GM04503 (cell line): ENCODE results near the gene IGFBP4.

Source experiments
- DNase-seq: peaks from one replicate; pipeline ENCODE4 v3.0.0-alpha.2; 2012; ENCODE audit warnings: low read depth

Gene IGFBP4

DNA sequence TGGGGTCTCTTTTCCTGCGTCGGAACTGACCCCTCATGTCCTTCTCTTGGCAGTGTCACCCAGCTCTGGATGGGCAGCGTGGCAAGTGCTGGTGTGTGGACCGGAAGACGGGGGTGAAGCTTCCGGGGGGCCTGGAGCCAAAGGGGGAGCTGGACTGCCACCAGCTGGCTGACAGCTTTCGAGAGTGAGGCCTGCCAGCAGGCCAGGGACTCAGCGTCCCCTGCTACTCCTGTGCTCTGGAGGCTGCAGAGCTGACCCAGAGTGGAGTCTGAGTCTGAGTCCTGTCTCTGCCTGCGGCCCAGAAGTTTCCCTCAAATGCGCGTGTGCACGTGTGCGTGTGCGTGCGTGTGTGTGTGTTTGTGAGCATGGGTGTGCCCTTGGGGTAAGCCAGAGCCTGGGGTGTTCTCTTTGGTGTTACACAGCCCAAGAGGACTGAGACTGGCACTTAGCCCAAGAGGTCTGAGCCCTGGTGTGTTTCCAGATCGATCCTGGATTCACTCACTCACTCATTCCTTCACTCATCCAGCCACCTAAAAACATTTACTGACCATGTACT is 13.2 kb downstream of the IGFBP4 start:
- DNase-seq = no peak

DNA sequence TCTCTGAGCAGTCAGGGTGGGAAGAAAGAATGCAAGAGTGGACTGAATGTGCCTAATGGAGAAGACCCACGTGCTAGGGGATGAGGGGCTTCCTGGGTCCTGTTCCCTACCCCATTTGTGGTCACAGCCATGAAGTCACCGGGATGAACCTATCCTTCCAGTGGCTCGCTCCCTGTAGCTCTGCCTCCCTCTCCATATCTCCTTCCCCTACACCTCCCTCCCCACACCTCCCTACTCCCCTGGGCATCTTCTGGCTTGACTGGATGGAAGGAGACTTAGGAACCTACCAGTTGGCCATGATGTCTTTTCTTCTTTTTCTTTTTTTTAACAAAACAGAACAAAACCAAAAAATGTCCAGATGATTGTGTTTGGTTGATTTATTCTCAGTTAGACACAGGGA is 14.1 kb downstream of the IGFBP4 start:
- DNase-seq = no peak

DNA sequence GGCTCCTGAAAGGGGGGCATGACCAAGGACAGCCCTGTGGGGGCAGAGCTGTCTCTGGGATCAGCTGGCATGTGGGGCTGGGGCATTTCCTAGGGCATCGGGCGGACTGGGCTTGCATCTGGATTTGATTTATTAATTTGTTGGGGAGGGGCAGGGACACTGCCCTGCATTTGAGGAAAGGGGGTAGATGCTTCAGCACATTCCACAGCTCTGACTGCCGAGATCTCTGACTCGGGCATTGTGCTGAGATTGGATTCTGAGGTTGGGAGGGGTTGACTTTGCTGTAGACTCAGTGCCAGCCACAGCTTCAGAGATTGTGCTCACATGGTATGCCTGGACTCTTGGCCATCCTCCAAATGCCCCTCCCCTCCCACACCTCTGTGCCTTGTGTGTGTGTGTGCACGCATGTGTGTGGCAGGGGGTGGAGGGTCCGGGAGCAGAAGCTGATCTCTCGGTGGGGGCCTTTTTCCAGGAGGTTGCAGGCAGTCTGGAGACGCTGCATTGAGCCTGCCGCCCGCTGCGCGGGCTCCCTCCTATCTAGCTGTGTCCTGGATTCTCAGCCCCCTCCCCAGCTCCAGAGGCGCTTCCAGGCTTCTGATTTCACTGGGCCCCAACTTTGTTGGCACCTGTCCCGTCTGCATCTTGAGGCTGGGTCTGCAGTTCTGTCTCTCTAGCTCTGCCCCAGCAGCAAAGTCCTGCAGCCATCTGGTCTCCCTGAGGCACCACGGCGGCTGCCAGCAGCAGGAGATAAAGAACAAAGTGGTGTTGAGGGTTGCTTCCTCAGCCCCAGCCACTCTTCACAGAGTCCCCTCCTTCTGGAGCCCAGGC is 14.9 kb downstream of the IGFBP4 start:
- DNase-seq = peak; percentile 75

DNA sequence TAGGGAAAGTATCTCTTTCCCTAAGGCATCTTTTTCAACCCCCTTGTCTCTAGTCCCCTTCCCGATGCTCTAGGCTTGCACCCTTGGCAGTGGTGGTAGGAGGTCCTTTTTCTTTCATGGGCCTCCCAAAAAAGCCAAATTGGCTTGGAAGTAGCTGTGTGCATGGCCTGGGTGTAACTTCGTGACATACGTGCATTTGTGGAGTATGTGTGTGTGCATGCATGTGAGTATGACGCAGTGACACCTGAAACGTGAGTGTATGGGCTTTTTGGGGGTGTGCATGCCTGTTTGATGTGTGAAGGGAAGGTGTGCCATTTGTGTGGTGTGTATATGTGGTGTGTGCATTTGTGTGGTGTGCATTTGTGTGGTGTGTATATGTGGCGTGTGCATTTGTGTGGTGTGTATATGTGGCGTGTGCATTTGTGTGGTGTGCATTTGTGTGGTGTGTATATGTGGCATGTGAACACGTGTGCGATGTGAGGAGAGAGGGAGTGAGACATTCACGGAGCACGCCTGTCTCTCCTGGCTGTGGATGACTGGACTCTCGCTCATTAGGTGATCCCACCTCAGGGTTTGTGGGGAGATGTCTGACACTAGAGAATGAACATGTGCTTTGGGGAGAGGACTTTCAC is 15.7 kb downstream of the IGFBP4 start:
- DNase-seq = no peak

DNA sequence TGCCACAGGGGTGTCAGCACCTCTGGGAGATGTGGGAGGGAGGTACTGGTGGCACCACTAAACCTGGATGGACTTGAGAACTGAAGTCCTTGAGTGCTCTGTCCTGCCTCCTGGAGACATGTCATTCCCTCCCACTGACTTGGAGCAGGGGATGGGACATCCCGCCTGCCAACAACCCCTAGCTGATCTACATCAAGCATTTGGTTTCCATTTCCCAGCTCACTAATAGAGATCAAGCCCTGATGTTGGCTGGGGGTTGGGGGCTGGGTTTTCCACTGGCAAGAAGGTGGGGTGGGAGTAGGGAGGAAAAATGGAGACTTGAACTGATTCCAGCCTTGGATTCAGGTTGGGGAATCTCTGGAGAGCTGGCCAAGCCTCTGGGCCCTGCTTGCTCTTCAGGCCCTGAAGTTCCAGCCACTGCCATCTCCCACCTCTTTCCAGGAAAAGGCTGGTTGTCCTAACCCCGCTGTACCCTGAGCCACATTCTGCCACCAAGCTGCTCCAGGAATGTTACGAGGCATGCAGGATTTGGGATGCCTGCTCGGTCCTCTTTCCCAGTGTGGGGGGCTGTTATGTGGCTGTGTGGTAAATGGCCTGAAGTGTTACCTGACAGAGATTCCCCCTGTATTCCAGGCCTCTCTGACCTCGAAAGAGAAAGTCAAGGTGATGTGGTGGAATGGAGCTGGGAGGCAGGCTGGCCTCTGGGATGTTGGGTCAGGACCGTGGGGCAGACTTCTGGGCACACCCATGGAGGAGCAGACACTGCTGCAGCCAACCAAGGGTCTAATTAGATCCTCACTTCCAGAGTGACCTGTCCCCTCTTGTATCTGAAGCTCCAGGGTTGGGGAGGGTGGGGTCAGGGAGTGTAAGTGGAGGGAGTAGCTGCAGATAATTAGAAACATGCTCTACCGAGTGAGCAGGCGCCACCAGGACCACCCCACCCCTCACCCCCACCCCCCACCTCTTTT is 16.7 kb downstream of the IGFBP4 start:
- DNase-seq = no peak

DNA sequence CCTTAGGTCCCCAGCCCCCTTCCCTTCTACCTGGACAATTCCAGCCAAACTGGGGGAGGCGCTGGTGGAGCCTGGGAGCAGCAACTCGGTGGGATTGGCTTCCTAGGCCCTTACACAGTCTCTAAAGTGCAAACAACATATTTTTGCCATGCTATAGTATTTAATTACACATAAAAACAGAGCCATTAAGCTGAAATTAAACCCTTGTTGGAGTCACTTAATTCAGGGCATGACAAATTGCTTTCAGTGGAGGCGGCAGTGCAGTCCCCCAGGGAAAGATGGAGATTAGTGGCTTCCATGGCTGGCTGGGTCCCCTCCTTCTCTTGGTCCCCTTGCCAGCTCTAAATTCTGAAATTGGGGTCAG is 17.3 kb downstream of the IGFBP4 start:
- no peak for DNase-seq

DNA sequence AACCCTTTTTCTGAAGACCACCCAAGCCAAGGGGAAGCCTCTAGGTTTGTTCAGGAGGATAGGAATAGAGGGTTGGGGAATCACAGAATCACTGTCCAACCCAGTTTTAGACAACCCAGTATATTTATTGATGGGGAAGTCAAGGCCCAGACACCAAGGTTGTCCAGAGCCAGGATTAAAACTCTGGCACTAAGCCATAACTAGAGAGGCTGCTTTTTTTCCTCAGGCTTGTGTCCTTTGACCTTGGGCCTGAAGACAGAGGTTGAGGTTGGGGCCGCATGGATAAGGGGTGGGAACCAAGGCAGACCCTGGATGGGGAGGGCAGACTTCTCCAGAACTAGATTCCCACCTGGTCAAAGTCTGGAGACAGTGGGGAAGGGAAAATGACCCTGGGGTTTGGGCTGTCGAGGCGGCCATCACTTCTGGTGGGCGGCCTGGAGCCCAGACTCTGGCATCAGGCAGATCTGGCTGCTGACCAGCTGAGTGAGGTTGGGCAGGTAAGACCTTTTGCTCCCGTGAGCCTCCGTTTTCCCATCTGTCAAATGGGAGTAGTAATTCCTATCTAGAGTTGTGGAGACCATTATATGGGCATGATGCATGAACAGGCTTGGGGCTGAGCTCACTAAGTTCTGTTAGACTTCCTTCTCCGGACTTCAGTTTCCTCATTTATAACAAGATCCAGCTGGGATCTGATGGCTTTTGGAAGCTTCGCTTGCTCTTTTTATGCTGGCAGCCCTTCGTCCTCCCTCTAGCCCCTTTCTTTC is 17.9 kb downstream of the IGFBP4 start:
- no peak for DNase-seq

DNA sequence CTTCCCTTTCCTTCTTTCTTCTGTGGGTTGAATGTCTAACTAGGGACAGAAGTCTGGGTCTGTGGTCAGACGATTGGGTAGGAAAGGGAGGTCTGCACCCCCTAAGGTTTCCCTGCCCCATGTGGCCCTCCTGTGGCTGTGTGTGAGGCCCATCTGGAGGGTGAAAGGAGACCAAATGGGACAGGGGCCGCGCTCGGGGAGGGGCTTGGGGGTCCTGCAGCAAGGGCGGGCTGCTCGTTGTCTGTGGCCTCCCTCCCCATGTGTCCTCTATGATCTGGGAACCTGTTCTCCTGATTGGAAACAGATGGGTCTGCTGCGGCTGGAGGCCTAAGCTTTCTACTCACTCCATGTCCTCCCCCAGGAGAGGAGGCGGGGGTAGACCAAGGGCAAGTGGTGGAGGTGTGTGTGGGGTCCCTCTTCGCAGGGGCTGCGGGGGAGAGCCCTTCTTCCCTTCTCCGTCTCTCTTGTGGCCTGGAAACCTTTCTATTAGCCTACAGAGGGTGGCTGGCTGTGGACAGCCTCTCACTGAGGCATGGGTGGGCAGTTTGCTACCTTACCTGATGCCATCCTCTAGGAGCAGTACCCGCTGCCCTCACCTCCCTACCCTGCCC is 18.6 kb downstream of the IGFBP4 start:
- no peak for DNase-seq

DNA sequence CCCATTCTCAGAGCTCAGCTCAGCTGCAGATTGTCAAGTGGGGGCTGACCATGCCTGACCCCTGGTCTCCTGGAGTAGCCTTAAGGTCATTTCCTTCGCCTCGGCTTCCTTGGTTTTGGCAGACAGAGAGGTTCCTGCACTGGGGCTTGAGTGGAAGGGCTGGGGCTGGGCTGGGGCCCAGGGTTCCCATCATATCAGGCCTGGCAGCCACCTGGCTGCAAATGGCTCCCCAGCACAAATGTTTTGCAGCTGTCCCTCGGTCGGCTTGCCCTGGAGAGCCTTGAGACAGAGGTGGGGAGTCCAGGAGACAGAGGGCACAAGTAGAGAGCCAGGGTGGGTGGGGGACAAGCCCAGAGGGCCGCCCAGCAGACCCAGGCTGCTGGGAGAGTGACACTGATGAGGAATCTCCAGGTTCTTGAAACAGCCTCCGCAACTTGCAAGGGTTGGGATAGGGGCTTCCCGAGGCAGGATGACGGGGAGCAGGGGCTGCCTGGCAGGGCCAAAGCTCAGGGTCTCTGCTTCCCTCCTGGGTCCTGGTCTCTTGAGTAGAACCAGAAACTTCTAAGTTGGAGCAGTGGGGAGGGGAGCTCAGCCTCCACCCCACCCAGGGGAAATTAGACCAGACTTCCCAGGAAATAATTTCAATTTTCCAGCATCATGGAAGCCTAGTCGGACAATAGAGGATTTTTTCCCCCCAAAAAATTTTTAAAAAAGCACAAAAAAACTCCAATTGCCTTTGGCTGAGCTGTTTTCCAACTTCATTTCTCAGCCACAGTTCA is 19.3 kb downstream of the IGFBP4 start:
- DNase-seq = no peak

DNA sequence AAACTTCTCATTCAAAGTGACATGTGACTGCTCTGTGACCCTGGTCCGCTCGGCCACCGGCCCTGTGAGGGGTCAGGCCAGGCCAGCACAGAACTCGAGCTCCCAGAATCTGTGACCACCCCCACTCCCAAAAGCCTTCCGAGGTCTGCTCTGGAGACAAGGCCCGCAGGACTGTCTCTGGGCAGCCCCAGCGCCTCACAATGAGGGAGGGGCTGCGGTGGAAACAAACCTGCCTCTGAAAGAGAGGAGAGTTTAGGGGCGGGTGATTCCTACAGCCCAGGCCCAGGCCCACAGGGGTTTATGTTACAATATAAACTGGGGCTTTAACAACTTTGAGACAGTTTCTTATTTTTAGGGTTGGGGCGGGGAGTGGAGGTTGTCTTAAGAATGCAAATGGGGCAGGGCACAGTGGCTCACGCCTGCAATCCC is 19.9 kb downstream of the IGFBP4 start:
- no peak for DNase-seq

DNA sequence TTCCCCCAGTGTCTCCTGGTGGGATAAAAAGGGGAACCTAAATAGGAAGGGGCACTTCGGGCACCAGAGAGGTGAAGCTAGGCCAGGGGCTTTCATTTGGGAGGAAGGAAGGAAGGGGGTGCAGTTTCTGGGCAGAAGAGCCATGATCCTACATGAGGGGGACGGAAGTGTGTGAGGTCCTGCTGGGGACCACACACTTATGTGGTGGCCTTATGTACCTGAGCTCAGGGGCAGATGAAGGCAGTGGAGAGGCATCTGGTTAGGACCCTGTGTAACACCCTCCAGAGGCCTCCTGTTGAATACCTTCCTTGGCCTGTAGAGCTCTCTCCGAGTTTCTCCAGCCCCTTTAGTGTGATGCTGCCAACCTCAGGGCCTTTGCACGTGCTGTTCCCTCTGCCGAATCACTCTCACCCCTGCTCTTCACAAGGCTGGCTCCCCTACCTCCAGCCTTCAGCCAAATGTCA is 21.2 kb downstream of the IGFBP4 start:
- no peak for DNase-seq

DNA sequence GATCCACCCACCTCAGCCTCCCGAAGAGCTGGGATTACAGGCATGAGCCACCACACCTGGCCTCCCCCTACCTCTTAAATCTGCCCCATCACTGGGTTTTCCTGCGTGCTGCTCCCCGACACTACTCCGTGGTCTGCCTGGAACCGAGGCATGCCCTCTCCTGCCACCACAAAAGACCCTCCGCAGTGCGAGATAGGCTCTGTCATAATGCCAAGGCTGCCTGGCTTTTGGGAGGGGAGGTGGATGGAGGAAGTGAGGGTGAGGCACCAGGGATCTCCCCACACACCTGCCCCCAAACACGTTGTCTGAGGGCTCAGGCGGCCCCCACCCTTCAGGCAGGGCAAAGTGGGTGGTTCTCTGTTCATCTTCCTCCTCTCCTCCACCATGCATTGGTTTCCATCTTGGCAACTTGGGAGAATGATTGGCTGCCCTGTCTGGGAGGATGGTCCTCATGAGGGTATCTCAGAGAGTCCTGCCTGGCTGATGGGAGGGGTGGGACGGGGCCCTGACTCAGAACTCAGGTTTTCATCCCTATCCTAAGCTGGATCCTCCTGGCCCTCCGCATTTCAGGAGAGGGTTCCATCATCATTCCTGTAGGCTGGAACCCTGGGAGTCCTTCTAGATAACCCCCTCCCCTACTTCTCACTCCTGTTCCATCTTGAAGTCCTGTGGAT is 23.2 kb downstream of the IGFBP4 start:
- DNase-seq = no peak

DNA sequence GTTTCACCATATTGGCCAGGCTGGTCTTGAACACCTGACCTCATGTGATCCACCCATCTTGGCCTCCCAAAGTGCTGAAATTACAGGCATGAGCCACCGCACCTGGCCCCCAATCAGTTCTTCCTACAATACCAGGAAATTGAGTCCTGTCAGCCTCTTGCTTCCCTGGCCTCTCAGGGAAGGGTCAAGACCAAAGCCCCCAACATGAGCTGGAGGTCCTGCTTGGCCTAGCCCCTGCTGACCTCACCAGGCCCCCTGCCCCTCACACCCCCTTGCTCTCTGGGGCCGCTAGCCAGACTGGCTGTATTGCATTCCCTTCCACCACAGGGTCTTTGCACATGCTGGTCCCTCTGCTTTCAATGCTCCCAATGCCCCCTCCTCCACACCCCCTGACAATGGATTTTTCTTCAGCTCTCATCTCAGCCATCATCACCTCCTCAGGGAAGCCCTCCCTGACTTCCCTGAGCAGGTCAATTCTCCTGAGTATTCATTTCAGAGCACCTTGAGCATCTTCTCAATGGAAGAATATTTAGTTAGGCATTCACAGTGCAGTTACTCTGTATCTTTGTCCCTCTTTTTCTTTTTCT is 24.1 kb downstream of the IGFBP4 start:
- DNase-seq = no peak

DNA sequence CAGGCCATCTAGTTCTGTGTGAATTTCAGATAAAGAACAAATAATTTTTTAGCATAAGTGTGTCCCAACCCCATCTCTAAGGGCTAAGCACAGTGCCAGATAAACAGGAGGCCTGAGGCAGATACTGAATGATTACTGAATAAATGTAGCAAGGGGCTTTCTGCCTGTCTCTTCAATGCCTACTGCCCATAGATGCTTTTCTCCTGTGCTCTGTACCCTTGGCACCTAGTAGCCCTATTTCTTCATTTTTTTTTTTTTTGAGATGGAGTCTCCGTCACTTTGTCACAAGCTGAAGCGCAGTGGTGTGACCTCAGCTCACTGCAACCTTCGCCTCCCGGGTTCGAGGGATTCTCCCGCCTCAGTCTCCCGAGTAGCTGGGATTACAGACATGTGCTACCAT is 25.3 kb downstream of the IGFBP4 start:
- no peak for DNase-seq

DNA sequence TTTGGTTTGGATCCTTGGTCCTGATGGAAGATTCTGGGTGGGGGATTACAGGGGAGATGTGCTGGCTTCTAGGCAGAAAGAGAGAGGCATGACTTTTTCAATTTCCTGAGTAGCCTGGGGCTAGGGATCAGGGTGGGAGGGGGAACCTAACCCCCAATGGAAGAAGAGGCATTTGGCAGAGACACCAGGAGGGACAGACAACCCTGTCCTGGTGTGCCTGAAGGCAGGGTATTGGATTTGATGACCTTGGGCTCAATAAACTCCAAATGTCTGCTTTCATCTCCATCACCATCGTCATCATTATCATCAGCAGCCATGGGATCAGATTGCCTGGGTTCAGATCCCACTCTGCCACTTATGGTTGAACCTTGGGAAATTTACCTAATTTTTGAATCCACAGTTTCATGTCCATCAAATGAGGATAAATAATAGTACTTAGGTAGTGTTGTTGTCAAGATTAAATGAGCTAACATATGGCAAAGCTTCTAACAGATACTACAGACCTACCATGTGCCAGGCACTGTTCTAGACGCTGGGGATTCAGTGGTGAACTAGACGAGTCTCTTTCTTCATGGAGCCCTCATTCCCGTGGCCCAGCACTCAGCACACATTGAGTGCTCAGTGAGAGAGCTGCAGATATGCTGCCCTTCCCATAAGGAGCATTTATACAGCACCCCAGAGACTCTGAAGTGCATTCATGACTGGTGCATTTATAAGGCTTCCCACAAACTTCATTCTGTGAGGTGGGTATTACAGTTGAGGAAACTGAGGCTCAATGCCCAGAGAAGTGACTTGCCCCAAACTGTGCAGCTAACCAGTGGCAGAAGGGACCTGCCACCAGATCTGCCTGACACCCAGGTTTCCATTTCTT is 26.8 kb downstream of the IGFBP4 start:
- DNase-seq = no peak

DNA sequence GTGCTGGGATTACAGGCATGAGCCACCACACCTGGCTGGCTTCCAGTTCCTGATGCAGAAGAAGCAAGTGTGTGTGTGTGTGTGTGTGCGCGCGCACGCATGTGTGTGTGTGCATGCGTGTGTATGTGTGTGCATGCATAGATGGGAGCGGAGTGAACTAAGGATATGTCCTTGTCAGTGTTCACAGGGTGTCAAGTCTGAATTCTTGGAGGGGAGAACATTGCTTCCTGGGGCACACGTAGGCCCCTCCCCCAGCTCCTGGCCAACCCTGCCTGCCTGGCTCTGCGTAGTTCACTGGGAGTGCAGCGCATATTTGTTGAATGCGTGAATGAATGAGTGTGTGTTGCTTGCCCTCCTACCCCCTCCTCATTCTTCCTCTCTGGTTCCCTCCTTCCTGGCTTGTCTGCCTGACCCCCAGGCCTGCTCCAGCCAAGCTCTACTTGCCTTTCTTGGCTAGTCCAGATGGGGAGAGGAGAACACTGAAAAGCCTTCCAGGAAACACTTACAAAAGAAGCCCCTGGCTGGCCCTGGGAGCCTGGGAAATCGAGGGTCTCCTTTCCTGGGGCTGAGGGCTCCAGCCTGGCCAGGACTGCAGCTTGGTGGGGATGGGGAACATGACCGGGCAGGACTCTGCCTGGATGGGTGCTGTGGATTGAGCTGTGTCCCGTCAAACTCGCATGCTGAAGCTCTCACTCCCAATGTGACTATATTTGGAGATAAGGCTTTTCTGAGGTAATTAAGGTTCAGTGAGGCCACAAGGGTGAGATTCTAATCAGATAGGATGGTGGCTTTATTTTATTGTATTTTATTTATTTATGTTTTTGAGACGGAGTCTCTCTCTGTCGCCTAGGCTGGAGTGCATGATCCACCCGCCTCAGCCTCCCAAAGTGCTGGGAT is 27.9 kb downstream of the IGFBP4 start:
- DNase-seq = no peak
